Tibial nerve (tissue), 3 donors: ENCODE results near the gene NEK11.

Experiments
- CTCF ChIP-seq, 5 experiments: fragments of 200-600 bp in 3 of 5; fragments of 450-650 bp in 2 of 5; sonication (generic) in 3 of 5; IDR thresholded peaks; one replicate each; pipeline ENCODE4 v1.5.1; 2016 to 2019; ENCODE audit warnings: antibody characterized with exemption in 5 of 5, mild to moderate bottlenecking in 3 of 5, moderate library complexity in 2 of 5
- POLR2A ChIP-seq, 2 donors: fragments of 450-650 bp; IDR thresholded peaks; one replicate each; pipeline ENCODE4 v1.6.1; 2017; ENCODE audit warnings: antibody characterized with exemption in 2 of 2, mild to moderate bottlenecking in 2 of 2, moderate library complexity in 2 of 2

GRCh38 chr3:131082246-131082645 is 55.6 kb downstream of the NEK11 start:
- TF ChIP-seq CTCF (IDR thresholded peaks at IDR 0.05) = no peak
- TF ChIP-seq POLR2A (IDR thresholded peaks at IDR 0.05) = no peak
